ENCODE measurements around the gene HOXB4.

DNA sequence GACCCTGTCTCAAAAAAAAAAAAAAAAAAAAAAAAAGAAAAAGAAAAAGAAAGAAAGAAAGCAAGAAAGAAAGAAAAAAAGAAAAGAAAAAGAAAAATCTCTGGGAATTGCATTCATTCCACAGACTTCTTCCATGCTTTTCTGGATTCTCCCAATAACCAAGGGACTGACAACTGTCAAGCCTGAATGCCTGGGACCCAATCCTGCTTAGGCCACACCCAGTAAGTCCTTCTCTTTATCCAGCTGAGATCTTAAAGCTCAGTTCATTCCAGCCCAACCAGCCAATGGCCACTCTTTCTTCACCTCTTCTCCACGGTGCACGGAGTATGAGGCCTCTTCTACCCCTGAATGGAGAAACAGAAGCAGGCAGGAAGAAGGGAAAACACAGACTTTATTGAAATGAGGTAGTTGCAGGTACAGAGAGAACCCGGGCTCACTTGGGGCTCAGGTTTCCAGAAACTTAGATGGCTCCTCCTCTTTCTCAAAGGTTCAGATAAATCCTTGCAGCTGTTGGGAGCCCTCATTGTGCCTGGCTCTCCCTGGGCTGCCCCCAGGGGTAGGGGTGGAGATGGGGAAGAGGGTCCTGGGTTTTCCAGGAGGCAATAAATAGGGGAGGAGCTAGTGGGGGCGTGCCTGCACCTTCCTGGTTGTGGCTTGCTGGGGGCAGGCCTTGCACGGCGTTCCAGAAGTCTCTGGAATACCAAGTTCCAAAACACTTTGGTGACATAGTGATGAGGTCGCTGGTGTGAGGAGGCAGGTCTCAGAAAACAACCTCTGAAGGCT lies 49.8 kb downstream of the HOXB4 start:
- TF ChIP-seq, protein P1, sequence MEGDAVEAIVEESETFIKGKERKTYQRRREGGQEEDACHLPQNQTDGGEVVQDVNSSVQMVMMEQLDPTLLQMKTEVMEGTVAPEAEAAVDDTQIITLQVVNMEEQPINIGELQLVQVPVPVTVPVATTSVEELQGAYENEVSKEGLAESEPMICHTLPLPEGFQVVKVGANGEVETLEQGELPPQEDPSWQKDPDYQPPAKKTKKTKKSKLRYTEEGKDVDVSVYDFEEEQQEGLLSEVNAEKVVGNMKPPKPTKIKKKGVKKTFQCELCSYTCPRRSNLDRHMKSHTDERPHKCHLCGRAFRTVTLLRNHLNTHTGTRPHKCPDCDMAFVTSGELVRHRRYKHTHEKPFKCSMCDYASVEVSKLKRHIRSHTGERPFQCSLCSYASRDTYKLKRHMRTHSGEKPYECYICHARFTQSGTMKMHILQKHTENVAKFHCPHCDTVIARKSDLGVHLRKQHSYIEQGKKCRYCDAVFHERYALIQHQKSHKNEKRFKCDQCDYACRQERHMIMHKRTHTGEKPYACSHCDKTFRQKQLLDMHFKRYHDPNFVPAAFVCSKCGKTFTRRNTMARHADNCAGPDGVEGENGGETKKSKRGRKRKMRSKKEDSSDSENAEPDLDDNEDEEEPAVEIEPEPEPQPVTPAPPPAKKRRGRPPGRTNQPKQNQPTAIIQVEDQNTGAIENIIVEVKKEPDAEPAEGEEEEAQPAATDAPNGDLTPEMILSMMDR (IDR thresholded peaks at IDR 0.05): no peak
- TF ChIP-seq POLR2A (IDR thresholded peaks at IDR 0.05): no peak

All from adrenal gland (tissue), 5 donors.